Measurements from ENCODE around the gene TRAP1. TPM values are rescaled to one million over a fixed set of nuclear protein-coding genes. Genes with fewer than 3 reads are reported as not detected.

TRAP1 gene
- total and polyA plus RNA-seq, 2 experiments from 2014 or later, result 143 to 228 TPM

- TF ChIP-seq ZNF462 (CRISPR knock-in tag; IDR thresholded peaks at IDR 0.05) (no peak), JUNB (IDR thresholded peaks at IDR 0.05; ENCODE audit: unreplicated experiment) (no peak), ZNF331 (CRISPR knock-in tag; IDR thresholded peaks at IDR 0.05; ENCODE audit: low read depth) (no peak), EZH2phosphoT487 (IDR thresholded peaks at IDR 0.05; ENCODE audit: unreplicated experiment) (no peak), REST (IDR thresholded peaks at IDR 0.05; ENCODE audit: unreplicated experiment) (no peak), ZNF114 (CRISPR knock-in tag; IDR thresholded peaks at IDR 0.05) (no peak), POLR2AphosphoS5 (IDR thresholded peaks at IDR 0.05; ENCODE audit: low read depth) (no peak)
Measured at GRCh38 chr16:3725276-3725675, 8.0 kb upstream of the TRAP1 start (continued).
